ENCODE results near the gene MLLT10. TPM values are rescaled to one million over a fixed set of nuclear protein-coding genes. Genes with fewer than 3 reads are reported as not detected.

The MLLT10 gene
- total RNA-seq, 1 donor from 2014 or later, result 61.3 TPM

- Histone ChIP-seq H3K4me1 (peaks cover 10% of the 10 kb centered on the region), H3K9me3 (ENCODE audit: low read depth) (peaks cover 5% of the 10 kb centered on the region), H3F3A (ENCODE audit: low read depth) (peaks cover 2% of the 10 kb centered on the region), H4K20me1 (ENCODE audit: low read depth) (peaks cover 16% of the 10 kb centered on the region), H3K79me2 (ENCODE audit: low read depth) (peaks cover 93% of the 10 kb centered on the region), H3K9ac (no peak overlapping the region), H3K27me3 (no peaks in the 10 kb centered on the region), H3K36me3 (peaks cover 5% of the 10 kb centered on the region), H2AFZ (replicated peaks) (no peak overlapping the region), H3K27ac (no peak overlapping the region), H3K4me2 (no peak overlapping the region), H3K4me3 (no peak overlapping the region)
- no peak overlapping the region for H3K27ac Mint-ChIP-seq
- no peaks in the 10 kb centered on the region for H3K4me1 Mint-ChIP-seq
- no peak for TF ChIP-seq EZH2 (IDR thresholded peaks at IDR 0.05)
- TF ChIP-seq CTCF (IDR thresholded peaks at IDR 0.05), result no peak
- TF ChIP-seq EZH2phosphoT487 (IDR thresholded peaks at IDR 0.05), result no peak
- peaks cover 24% of the 10 kb centered on the region for H3K9me3 Mint-ChIP-seq
- no peaks in the 10 kb centered on the region for H3K27me3 Mint-ChIP-seq (ENCODE audit: insufficient read depth, low read depth)
- no peak for DNase-seq (ENCODE audit: low spot score)
- no peak overlapping the region for H3K4me3 Mint-ChIP-seq
- H3K36me3 Mint-ChIP-seq, result peaks cover 49% of the 10 kb centered on the region
These were observed 171.8 kb downstream of the MLLT10 start for GRCh38 chr10:21705828-21706176.

GRCh38 chr10:21707498-21707897, 173.5 kb downstream of the MLLT10 start:
- H3F3A ChIP-seq (ENCODE audit: low read depth), result no peaks in the 10 kb centered on the region
- H4K20me1 ChIP-seq (ENCODE audit: low read depth), result peaks cover 16% of the 10 kb centered on the region
- no peaks in the 10 kb centered on the region for H3K9me3 ChIP-seq (ENCODE audit: low read depth)
- no peaks in the 10 kb centered on the region for H3K27me3 ChIP-seq
- H2AFZ ChIP-seq (replicated peaks), result no peak overlapping the region
- H3K4me2 ChIP-seq, result no peak overlapping the region
- peaks cover 44% of the 10 kb centered on the region for H3K36me3 Mint-ChIP-seq
- H3K4me1 ChIP-seq, result peaks cover 10% of the 10 kb centered on the region
- H3K79me2 ChIP-seq (ENCODE audit: low read depth), result peaks cover 89% of the 10 kb centered on the region
- no peaks in the 10 kb centered on the region for H3K36me3 ChIP-seq
- DNase-seq (ENCODE audit: low spot score), result no peak
- peak overlapping the region; percentile 1 for H3K27ac ChIP-seq
- no peaks in the 10 kb centered on the region for H3K4me1 Mint-ChIP-seq
- peak overlapping the region; percentile 35 for H3K27ac Mint-ChIP-seq
- no peak overlapping the region for H3K4me3 Mint-ChIP-seq
- H3K9ac ChIP-seq, result no peak overlapping the region
- no peak overlapping the region for H3K4me3 ChIP-seq
- H3K9me3 Mint-ChIP-seq, result peaks cover 12% of the 10 kb centered on the region
- H3K27me3 Mint-ChIP-seq (ENCODE audit: insufficient read depth, low read depth), result peaks cover 2% of the 10 kb centered on the region
- TF ChIP-seq EZH2phosphoT487 (IDR thresholded peaks at IDR 0.05) (no peak), CTCF (IDR thresholded peaks at IDR 0.05) (no peak), EZH2 (IDR thresholded peaks at IDR 0.05) (no peak)

- Histone ChIP-seq H2AFZ (replicated peaks) (no peak overlapping the region), H3K9me3 (ENCODE audit: low read depth) (no peaks in the 10 kb centered on the region), H3K4me2 (no peak overlapping the region), H3K4me1 (no peaks in the 10 kb centered on the region), H3K9ac (no peak overlapping the region), H3K36me3 (peaks cover 5% of the 10 kb centered on the region), H3K79me2 (ENCODE audit: low read depth) (peaks cover 45% of the 10 kb centered on the region), H3F3A (ENCODE audit: low read depth) (peaks cover 10% of the 10 kb centered on the region), H4K20me1 (ENCODE audit: low read depth) (no peaks in the 10 kb centered on the region), H3K4me3 (no peak overlapping the region), H3K27ac (no peak overlapping the region), H3K27me3 (no peaks in the 10 kb centered on the region)
- TF ChIP-seq EZH2 (IDR thresholded peaks at IDR 0.05) (no peak), EZH2phosphoT487 (IDR thresholded peaks at IDR 0.05) (no peak), CTCF (IDR thresholded peaks at IDR 0.05) (no peak)
- no peak overlapping the region for H3K27ac Mint-ChIP-seq
- H3K27me3 Mint-ChIP-seq (ENCODE audit: insufficient read depth, low read depth), result peaks cover 2% of the 10 kb centered on the region
- no peak overlapping the region for H3K4me3 Mint-ChIP-seq
- DNase-seq (ENCODE audit: low spot score), result no peak
- H3K4me1 Mint-ChIP-seq, result peaks cover 18% of the 10 kb centered on the region
- H3K9me3 Mint-ChIP-seq, result no peaks in the 10 kb centered on the region
- H3K36me3 Mint-ChIP-seq, result peaks cover 29% of the 10 kb centered on the region
These were observed 178.9 kb downstream of the MLLT10 start for GRCh38 chr10:21712975-21713374.

All from neural progenitor cell (in vitro differentiated cells).